ENCODE measurements around the gene IFFO2.

Gene IFFO2

GRCh38 chr1:18934205-18935000 is 22.1 kb downstream of the IFFO2 start:
- DNase-seq: no peak

GRCh38 chr1:18932879-18933278 is 23.6 kb downstream of the IFFO2 start:
- DNase-seq: no peak

- DNase-seq: no peak
These were observed 24.1 kb downstream of the IFFO2 start for GRCh38 chr1:18932387-18932786.

GRCh38 chr1:18931730-18932129 is 24.7 kb downstream of the IFFO2 start:
- DNase-seq: no peak

- DNase-seq: no peak
These were observed 26.8 kb downstream of the IFFO2 start for GRCh38 chr1:18929686-18930085.

- DNase-seq: no peak
These were observed 27.5 kb downstream of the IFFO2 start for GRCh38 chr1:18928985-18929384.

- no peak for DNase-seq
These were observed 28.1 kb downstream of the IFFO2 start for GRCh38 chr1:18928406-18928805.

GRCh38 chr1:18927654-18928272 is 28.7 kb downstream of the IFFO2 start:
- DNase-seq: no peak

GRCh38 chr1:18927082-18927653 is 29.3 kb downstream of the IFFO2 start:
- DNase-seq: no peak

- peak; percentile 84 for DNase-seq
These were observed 30.0 kb downstream of the IFFO2 start for GRCh38 chr1:18926315-18927081.

- no peak for DNase-seq
These were observed 31.2 kb downstream of the IFFO2 start for GRCh38 chr1:18925279-18925678.

GRCh38 chr1:18924221-18924691 is 32.2 kb downstream of the IFFO2 start:
- DNase-seq: no peak

GRCh38 chr1:18923756-18924211 is 32.7 kb downstream of the IFFO2 start:
- DNase-seq: no peak

GRCh38 chr1:18922848-18923755 is 33.4 kb downstream of the IFFO2 start:
- DNase-seq: no peak

- no peak for DNase-seq
These were observed 34.2 kb downstream of the IFFO2 start for GRCh38 chr1:18922319-18922726.

- no peak for DNase-seq
These were observed 34.8 kb downstream of the IFFO2 start for GRCh38 chr1:18921516-18922251.

GRCh38 chr1:18920931-18921330 is 35.5 kb downstream of the IFFO2 start:
- no peak for DNase-seq

GRCh38 chr1:18919956-18920355 is 36.5 kb downstream of the IFFO2 start:
- DNase-seq: no peak

- DNase-seq: no peak
These were observed 37.1 kb downstream of the IFFO2 start for GRCh38 chr1:18919197-18919905.

- DNase-seq: no peak
These were observed 38.1 kb downstream of the IFFO2 start for GRCh38 chr1:18918417-18918816.

All from activated naive CD4-positive, alpha-beta T cell treated with anti-CD3 and anti-CD28 coated beads, Interleukin-2, amount 50 U/mL, for 16 hours (primary cell).